HG03280 (cell line): ENCODE measurements around the gene CLN6.
"Not testable (repeated sequence)": the region's sequence is repeated elsewhere in the genome, so short reads cannot be mapped to it uniquely, and the experiment has no call there.

Source experiments
- ATAC-seq: cut with Tn5 transposase; IDR thresholded peaks from one replicate; pipeline ENCODE4 v1.9.1; 2021; ENCODE audit warnings: mild to moderate bottlenecking, moderate library complexity; ENCODE audit not compliant: unreplicated experiment

Gene CLN6

DNA sequence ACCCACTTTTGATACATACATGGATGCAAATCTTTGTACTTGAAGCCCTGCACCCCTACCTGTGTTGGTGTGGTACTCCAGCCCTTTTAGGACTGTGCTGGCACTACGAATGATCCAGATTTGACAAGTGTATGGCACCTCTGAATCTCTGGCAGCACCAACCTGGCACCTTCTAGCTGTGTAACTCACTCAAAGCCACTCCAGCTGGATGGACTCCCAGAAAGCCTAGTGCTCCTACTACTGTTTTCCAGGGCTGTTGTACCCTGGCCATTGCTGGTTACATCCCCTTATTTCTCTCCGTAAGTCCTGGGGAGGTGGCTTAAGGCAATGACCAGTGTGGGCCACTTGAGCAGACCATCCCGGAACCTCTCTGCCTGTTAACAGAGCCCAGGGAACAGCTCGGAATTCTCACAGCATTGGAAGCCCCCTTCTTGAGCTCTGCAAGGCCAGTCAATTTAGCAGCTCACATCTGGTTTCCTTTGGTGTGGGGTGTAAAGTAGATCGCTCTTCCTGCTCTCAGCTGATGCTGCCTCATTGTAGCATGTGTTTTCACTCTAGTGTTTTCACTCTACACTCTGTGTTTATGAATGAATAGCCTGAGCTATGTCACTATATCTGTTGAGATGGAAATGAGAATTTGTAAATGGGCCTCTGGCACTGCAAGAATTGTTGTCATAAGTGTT is 36.6 kb downstream of the CLN6 start:
- no peak for ATAC-seq

DNA sequence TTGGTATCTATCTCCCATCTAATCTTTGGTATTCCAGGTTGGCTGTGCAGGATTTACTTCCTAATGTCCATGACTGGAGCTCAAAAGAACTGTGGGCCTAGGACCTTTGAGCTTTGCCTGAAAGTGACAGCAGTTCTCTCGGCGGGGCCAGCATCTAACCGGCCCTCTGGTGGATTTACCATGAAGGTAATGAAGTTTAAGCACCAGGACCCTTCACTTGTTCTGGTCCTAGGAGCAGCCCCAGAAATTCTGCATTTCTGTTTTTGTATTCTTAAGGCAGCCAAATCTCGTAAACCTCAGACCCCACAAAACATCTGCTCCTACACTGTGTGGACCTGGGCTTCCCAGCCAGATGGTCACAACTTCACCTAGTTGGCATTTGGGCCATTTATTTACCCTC is 37.4 kb downstream of the CLN6 start:
- no peak for ATAC-seq

GRCh38 chr15:68191555-68191954 is 38.0 kb downstream of the CLN6 start:
- no peak for ATAC-seq

DNA sequence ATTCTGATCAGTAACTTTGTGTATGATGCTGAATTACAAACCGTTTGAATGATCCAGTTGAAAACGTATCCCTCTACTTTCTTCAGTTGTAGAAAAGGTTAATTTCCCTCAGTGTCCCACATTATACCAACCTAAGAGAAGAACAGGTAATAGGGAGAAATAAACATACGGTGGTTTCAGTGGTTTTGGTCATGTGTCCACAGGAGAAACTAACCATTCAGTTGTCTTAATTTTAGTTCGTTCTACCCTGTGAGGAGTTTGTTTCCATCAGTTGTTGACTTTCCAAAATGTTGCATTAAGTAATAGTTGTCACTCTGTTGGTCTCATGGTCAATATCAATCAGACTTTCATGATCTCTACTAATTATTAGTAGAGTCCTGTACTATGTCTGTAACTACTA is 39.5 kb downstream of the CLN6 start:
- no peak for ATAC-seq

DNA sequence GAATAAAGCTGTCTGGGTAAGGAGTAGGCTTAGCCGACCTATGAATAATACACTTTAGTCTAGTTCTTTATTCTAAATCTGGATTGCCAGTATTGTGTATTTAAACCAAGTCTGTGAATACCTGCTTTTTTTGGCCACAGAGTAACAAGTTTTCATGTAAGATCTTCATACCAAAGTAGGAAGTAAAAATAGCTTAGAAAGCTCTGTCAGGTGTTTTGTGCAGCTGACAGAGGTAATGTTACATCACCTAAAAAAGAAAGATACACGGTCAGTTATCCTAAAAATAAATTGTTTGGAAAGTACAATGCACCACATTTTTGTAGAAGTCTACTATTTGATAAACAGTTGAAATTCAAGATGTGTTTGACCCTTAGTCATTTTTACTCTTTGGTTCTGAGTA is 40.9 kb downstream of the CLN6 start:
- ATAC-seq, result no peak

DNA sequence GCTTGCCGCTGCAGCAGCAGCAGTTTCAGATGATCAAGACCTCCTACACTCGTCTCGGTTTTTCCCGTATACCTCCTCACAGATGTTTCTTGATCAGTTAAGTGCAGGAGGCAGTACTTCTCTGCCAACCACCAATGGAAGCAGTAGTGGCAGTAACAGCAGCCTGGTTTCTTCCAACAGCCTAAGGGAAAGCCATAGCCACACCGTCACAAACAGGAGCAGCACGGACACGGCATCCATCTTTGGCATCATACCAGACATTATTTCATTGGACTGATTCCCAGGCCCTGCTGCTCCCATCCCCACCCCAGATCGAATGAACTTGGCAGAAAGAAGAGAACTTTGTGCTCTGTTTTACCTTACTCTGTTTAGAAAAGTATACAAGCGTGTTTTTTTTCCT is 42.0 kb downstream of the CLN6 start:
- no peak for ATAC-seq

- ATAC-seq, result no peak
These were observed 42.7 kb downstream of the CLN6 start for GRCh38 chr15:68186671-68187397.

DNA sequence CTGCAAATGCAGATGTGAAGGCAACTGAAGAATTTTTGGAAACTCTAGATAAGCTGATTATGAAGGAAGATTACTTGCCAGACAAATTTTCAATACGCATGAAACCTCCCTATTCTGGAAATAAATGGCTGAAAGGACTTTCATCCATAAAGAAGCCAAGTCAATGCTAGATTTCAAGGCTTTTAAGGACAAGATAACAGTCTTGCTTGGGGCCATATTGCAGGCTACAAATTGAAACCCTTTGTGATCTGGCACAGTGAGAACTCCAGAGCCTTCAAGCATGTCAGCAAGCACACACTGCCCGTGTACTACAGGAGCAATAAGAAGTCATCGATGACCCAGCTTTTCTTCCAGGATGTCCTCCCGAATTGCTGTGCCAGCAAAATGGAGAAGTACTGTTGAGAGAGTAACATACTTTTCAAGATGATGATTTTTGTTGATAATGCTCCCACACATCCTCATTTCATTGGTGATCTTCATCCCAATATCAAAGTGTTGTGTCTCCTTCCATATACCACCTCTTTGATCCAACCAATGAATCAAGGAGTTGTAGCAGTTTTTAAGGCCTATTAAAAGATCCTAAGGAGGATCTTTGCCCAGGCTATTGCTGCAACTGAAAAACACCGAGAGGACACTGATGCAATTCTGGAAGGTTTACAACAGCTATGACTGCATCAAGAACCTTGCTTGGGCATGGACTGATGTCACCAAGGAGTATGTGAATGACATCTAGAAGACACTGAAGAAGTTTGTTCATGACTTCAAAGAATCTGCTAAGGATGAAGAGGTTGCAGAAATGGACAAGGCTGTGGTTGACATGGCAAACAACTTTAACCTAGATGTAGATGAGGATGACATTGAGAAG is 44.7 kb downstream of the CLN6 start:
- ATAC-seq, result no peak

DNA sequence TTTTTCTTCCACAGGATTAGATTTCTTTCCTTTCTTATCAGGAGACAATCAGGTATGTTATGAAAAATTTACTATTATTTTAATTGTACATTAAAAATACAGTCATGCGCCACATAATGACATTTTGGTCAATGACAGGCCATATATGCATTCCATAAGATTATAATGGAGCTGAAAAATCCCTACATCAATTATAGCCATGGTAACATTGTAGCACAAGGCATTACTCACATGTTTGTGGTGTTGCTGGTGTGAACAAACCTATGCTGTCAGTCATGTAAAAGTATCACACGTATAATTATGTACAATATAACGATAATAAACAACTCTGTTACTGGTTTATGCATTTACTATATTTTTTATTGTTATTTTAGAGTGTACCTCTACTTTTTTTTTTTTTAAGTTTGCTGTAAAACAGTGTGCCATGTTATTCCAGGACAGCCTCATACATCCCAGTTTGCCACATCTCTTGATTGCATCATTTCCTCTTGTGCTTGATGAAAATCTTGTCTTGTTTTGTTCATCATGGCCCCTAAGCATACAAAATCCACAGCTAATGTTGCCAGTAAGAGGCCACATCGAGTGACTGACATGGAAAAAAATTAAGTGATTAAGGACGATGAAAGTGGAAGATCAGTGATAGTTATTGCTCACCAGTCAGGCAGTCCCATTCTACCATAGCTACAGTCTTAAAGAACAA is 45.8 kb downstream of the CLN6 start:
- no peak for ATAC-seq

DNA sequence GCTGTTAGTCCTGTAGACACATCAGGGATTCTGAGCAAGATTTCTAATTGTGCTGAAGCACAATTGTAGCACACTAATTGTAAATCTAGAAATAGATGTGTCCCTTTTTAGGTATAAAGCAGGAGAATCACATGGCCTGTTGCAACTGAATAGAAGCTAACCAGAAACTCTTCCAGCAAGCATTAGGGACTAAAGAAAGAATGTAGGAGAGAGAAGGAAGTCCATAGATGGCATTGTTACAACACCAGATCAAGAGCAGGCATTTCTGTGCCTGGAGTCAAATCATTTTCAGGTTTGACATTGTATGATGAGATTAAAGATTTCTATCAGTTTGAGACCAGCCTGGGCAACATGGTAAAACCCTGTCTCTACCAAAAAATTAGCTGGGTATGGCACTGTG is 51.8 kb downstream of the CLN6 start:
- ATAC-seq, result no peak

- no peak for ATAC-seq
These were observed 52.9 kb downstream of the CLN6 start for GRCh38 chr15:68176601-68177000.

DNA sequence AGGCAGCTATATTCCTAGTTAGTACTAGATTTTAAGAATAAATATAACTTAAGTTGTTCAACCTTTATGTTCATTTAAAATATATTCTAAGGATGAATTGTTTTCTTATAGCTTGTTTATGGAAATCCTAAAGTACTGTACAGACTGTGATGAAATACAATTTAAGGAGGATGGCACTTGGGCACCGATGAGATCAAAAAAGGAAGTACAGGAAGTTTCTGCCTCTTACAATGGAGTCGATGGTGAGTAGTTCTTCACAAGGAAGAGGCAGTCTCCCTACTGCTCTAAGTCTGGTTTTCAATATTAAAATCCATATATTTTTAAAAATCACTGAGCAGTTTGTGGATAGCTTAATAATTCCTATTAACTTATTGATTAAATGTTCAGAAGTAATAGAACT is 54.0 kb downstream of the CLN6 start:
- no peak for ATAC-seq

DNA sequence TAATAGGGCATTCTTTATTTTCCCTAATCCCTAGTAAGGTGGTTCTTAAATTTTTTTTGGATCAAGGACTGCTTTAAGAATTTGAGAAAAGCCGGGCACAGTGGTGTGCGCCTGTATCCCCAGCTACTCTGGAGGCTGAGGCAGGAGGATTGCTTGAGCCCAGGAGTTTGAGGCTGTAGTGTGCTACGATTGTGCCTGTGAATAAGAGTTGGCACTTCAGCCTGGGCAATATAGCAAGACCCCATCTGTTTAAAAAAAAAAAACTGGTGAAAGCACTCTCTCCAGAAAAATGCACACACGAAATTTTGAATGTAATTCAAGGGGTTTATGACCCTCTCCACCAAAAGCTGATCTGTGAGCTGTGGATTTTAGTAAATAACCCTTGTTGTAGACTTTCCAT is 56.4 kb downstream of the CLN6 start:
- no peak for ATAC-seq

DNA sequence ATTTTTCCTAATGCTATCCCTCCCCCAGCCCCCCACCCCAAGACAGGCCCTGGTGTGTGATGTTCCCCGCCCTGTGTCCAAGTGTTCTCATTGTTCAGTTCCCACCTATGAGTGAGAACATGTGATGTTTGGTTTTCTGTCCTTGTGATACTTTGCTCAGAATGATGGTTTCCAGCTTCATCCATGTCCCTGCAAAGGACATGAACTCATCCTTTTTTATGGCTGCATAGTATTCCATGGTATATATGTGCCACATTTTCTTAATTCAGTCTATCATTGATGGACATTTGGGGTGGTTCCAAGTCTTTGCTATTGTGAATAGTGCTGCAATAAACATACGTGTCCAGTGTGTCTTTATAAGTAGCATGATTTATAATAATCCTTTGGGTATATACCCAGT is 57.5 kb downstream of the CLN6 start:
- ATAC-seq, result not testable (repeated sequence)

DNA sequence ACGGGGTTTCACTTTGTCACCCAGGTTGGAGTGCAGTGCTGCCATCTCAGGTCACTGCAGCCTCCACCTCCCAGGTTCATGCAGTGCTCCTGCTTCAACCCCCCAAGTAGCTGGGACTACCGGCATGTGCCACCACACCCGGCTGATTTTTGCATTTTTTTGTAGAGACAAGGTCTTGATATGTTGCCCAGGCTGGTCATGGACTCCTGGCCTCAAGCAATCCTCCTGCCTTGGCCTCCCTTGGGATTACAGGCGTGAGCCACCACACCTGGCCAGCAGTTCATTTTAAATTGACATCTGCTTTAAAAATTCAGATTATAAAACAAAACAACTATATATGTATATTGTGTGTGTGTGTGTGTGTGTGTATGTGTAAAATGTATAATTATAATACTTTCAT is 62.7 kb downstream of the CLN6 start:
- ATAC-seq, result no peak

DNA sequence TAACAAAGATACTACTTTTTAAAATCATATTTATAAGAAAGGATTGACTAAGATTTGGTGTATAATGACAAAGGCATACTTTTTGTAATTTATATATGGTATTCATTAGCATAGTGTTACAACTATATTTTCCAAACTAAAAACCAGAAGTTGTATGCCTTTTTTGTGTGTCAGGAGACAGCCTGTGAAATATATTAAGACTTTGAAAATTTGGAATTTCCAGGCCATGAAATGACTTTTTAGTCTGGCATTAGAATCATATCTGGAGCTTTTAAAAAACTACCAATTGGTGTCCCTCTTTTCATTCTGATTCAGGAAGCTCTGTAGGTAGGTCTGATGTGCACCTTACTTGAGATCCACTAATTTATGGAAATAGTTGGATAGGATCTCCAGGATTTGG is 66.3 kb downstream of the CLN6 start:
- no peak for ATAC-seq

DNA sequence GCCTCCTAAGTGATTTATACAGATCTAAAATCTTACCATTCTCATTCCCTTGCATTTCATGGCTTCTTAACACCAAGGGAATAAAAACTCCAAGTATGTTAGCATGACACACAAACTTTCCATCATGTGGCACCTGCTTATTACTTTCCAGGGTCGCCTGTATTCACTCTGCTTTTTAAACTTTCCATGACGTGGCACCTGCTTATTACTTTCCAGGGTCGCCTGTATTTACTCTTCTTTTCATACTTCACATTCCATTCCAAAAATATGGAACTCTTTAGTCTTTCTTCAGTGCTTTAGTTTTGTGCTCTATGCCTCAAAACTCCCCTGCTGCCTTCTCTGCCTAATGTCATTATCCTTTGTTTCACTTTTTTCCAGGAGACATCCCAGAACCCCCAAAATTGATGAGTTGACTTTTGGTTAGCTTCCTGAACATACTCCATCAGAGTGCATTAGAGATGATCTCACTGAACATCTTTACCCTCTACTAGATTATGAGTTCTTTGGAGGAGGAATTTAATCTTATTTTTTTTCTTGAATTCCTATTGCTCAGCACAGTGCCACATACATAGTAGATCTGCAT is 71.4 kb downstream of the CLN6 start:
- ATAC-seq, result no peak

DNA sequence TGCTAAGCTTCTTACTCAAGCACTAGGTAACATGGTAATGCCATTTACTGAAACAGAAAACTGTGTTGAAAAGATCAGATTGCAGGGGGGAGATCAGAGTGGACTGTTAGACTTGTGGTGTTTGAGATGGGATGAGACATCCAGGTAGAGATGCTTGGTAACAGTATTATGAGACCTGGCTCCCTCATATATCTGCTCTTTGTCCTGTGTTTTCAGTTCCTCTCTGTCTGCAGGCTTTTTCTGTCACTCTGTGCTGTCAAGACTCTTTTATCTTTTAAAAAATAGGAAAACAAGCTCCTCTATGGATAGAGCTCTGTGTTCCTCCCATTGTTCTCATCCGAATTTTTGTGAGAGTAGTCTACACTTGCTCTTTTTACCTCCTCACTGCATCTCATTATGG is 72.5 kb downstream of the CLN6 start:
- no peak for ATAC-seq
